ENCODE results near the gene PRELP.
"Not testable (repeated sequence)": the region's sequence is repeated elsewhere in the genome, so short reads cannot be mapped to it uniquely, and the experiment has no call there.

PRELP gene

GRCh38 chr1:203442821-203443220 is 32.8 kb upstream of the PRELP start:
- ChIA-PET CTCF (interaction anchor here (0.9 to 4.2 kb wide), 2 partner anchors 99 to 103 kb away, joined by 3 to 17 read pairs; no protein-coding TSS in a partner anchor), POLR2A (no interaction called here)
- no peak for TF ChIP-seq CTBP1 (IDR thresholded peaks at IDR 0.05; ENCODE audit: borderline replicate concordance)
- TF ChIP-seq NFRKB (IDR thresholded peaks at IDR 0.05) = no peak
- TF ChIP-seq, protein P1, sequence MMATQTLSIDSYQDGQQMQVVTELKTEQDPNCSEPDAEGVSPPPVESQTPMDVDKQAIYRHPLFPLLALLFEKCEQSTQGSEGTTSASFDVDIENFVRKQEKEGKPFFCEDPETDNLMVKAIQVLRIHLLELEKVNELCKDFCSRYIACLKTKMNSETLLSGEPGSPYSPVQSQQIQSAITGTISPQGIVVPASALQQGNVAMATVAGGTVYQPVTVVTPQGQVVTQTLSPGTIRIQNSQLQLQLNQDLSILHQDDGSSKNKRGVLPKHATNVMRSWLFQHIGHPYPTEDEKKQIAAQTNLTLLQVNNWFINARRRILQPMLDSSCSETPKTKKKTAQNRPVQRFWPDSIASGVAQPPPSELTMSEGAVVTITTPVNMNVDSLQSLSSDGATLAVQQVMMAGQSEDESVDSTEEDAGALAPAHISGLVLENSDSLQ (IDR thresholded peaks at IDR 0.05) = no peak
- no peak for TF ChIP-seq ELF4 (IDR thresholded peaks at IDR 0.05)
- no peak for DNase-seq (ENCODE audit: extremely low spot score)

DNA sequence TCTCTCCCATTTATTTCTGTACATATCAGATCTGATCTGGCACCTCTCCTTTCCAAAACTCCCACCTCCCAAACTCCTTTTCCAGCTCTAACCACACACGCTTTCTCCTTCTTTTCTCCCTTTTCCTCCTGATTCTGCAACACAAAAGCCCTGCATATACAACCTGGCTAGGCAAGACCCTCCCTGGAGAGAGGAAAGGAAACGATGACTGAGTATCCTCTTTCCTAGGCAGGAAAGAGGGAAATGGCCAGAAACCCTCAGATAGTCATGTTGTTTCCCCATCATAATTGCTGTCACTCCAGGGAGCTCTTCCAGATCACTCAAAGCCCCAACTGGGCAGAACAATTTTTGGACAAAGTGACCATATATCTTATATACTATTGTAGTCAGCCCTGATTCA is 32.3 kb upstream of the PRELP start:
- TF ChIP-seq FOXA1 (IDR thresholded peaks at IDR 0.05) (no peak), SP1 (IDR thresholded peaks at IDR 0.05) (no peak), ZNF384 (IDR thresholded peaks at IDR 0.05) (no peak), HDGF (IDR thresholded peaks at IDR 0.05; ENCODE audit: borderline replicate concordance) (no peak), ELF4 (IDR thresholded peaks at IDR 0.05) (no peak), NFRKB (IDR thresholded peaks at IDR 0.05) (no peak), ARNT (IDR thresholded peaks at IDR 0.05) (no peak), BHLHE40 (IDR thresholded peaks at IDR 0.05; ENCODE audit: borderline replicate concordance) (no peak), CTBP1 (IDR thresholded peaks at IDR 0.05; ENCODE audit: borderline replicate concordance) (no peak), FOXM1 (IDR thresholded peaks at IDR 0.05; ENCODE audit: borderline replicate concordance) (no peak), SUZ12 (IDR thresholded peaks at IDR 0.05) (no peak), FOXK2 (IDR thresholded peaks at IDR 0.05) (no peak)
- TF ChIP-seq, protein P1 (IDR thresholded peaks at IDR 0.05) = no peak
- no peak for DNase-seq (ENCODE audit: extremely low spot score)
- ChIA-PET CTCF (interaction anchor here (4.2 kb wide), 1 partner anchor 100 kb away, joined by 17 read pairs; no protein-coding TSS in a partner anchor), POLR2A (no interaction called here)

- ChIA-PET CTCF (interaction anchor here (4.2 kb wide), 1 partner anchor 101 kb away, joined by 17 read pairs; no protein-coding TSS in a partner anchor), POLR2A (no interaction called here)
- no peak for DNase-seq (ENCODE audit: extremely low spot score)
- TF ChIP-seq ZNF384 (IDR thresholded peaks at IDR 0.05) (no peak), L3MBTL2 (conservative IDR thresholded peaks at IDR 0.05) (no peak), ARNT (IDR thresholded peaks at IDR 0.05) (no peak), NFRKB (IDR thresholded peaks at IDR 0.05) (no peak), FOXK2 (IDR thresholded peaks at IDR 0.05) (no peak), FOXA1 (IDR thresholded peaks at IDR 0.05) (no peak), CTBP1 (IDR thresholded peaks at IDR 0.05; ENCODE audit: borderline replicate concordance) (no peak), BHLHE40 (IDR thresholded peaks at IDR 0.05; ENCODE audit: borderline replicate concordance) (no peak), SP1 (IDR thresholded peaks at IDR 0.05) (no peak), TARDBP (IDR thresholded peaks at IDR 0.05) (no peak), SUZ12 (IDR thresholded peaks at IDR 0.05) (no peak), HDGF (IDR thresholded peaks at IDR 0.05; ENCODE audit: borderline replicate concordance) (no peak), LEF1 (IDR thresholded peaks at IDR 0.05; ENCODE audit: borderline replicate concordance) (no peak), ELF4 (IDR thresholded peaks at IDR 0.05) (no peak), FOXM1 (IDR thresholded peaks at IDR 0.05; ENCODE audit: borderline replicate concordance) (no peak)
- TF ChIP-seq, protein P1 (IDR thresholded peaks at IDR 0.05) = no peak
These were observed 31.4 kb upstream of the PRELP start for GRCh38 chr1:203444171-203444576.

DNA sequence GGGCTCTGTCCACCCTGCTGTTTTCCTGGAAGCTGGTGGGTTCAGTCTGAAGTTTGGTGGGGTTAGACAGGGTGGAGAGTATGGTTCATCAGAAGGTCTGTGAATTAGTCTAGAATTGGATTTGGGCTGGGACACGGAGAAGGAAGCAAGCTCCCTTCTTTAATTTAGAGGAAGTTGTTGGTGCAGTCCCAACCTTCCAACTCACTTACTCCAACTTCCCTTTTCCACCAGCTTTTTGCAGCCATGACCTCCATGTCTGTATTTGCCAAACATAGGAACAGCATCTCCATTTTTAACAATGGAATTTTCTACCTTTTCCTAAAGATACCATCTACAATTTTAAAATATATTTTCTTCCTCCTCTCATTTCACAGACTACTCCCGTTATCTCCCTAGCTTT is 28.5 kb upstream of the PRELP start:
- TF ChIP-seq BHLHE40 (IDR thresholded peaks at IDR 0.05; ENCODE audit: borderline replicate concordance) (no peak), FOXM1 (IDR thresholded peaks at IDR 0.05; ENCODE audit: borderline replicate concordance) (no peak), ZNF384 (IDR thresholded peaks at IDR 0.05) (no peak), TARDBP (IDR thresholded peaks at IDR 0.05) (no peak), CTBP1 (IDR thresholded peaks at IDR 0.05; ENCODE audit: borderline replicate concordance) (no peak), HDGF (IDR thresholded peaks at IDR 0.05; ENCODE audit: borderline replicate concordance) (no peak), L3MBTL2 (conservative IDR thresholded peaks at IDR 0.05) (no peak), ARNT (IDR thresholded peaks at IDR 0.05) (no peak), FOXK2 (IDR thresholded peaks at IDR 0.05) (no peak), LEF1 (IDR thresholded peaks at IDR 0.05; ENCODE audit: borderline replicate concordance) (no peak), ELF4 (IDR thresholded peaks at IDR 0.05) (no peak), NFRKB (IDR thresholded peaks at IDR 0.05) (no peak), FOXA1 (IDR thresholded peaks at IDR 0.05) (no peak)
- TF ChIP-seq, protein P1 (IDR thresholded peaks at IDR 0.05) = no peak
- ChIA-PET POLR2A (no interaction called here), CTCF (no interaction called here)
- DNase-seq (ENCODE audit: extremely low spot score) = no peak

- CTCF ChIA-PET; DNase-seq (ENCODE audit: extremely low spot score); POLR2A ChIA-PET: not testable (repeated sequence)
These were observed 28.0 kb upstream of the PRELP start for GRCh38 chr1:203447598-203447997.

DNA sequence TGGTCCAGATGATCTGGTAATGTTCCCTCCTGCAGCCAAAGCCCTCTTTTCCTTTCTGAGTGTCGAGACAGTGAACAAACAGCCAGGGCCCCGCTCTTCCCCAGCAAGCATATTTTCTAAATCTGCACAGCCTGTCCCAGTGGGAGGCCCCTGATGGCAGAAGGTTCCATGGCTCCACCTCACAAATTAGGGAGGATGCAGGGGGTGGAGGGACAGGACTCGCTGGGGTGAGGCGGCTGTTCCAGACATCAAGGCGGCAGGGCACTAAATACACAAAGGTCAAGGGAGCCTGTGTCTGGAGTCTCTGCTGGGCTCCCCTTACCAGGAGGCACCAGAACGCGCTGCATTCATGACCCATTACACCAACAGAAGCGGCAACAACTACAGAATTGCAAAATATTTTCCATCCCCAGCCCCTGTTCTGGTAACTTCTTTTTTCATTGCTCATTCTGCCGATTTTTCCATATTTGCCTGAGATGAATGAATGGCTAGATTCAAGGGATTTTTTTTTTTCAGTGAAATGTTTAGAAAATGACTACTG is 27.0 kb upstream of the PRELP start:
- CTCF ChIA-PET = no interaction called here
- POLR2A ChIA-PET = no interaction called here
- TF ChIP-seq NFRKB (IDR thresholded peaks at IDR 0.05) (no peak), FOXM1 (IDR thresholded peaks at IDR 0.05; ENCODE audit: borderline replicate concordance) (no peak), HDGF (IDR thresholded peaks at IDR 0.05; ENCODE audit: borderline replicate concordance) (no peak), FOXA1 (IDR thresholded peaks at IDR 0.05) (no peak), BHLHE40 (IDR thresholded peaks at IDR 0.05; ENCODE audit: borderline replicate concordance) (no peak), ARNT (IDR thresholded peaks at IDR 0.05) (no peak), ZNF384 (IDR thresholded peaks at IDR 0.05) (no peak)
- no peak for DNase-seq (ENCODE audit: extremely low spot score)

Data from HEK293T (cell line).